ENCODE results near the gene CAPN10.

Gene CAPN10

GRCh38 chr2:240628808-240629618 lies 42.5 kb downstream of the CAPN10 start:
- no peak overlapping the region for H3K27ac ChIP-seq
- no peaks in the 10 kb centered on the region for H3K36me3 ChIP-seq (ENCODE audit: insufficient read depth)
- no peaks in the 10 kb centered on the region for H3K27me3 ChIP-seq (ENCODE audit: insufficient read depth, low read depth)
- H2AFZ ChIP-seq (ENCODE audit: low read depth), result no peak overlapping the region
- H3K4me2 ChIP-seq, result no peak overlapping the region
- no peak overlapping the region for H3K9ac ChIP-seq
- TF ChIP-seq CTCF (conservative IDR thresholded peaks at IDR 0.05; ENCODE audit: low read depth, low read length), result no peak
- H3K4me3 ChIP-seq (IDR thresholded peaks at IDR 0.05; ENCODE audit: insufficient read depth, low read depth, low read length), result no peak overlapping the region
- H4K20me1 ChIP-seq (ENCODE audit: insufficient read depth), result no peaks in the 10 kb centered on the region
- H3K79me2 ChIP-seq (ENCODE audit: insufficient read depth, low read depth), result no peaks in the 10 kb centered on the region
- H3K4me1 ChIP-seq (ENCODE audit: low read depth, poor library complexity, severe bottlenecking), result no peaks in the 10 kb centered on the region

DNA sequence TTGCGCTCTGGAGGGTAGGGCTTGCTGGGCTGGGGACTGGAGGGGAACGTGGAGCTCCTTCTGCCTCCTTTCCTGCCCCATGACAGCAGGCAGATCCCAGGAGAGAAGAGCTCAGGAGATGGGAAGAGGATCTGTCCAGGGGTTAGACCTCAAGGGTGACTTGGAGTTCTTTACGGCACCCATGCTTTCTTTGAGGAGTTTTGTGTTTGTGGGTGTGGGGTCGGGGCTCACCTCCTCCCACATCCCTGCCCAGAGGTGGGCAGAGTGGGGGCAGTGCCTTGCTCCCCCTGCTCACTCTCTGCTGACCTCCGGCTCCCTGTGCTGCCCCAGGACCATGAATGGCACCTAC lies 43.1 kb downstream of the CAPN10 start:
- no peaks in the 10 kb centered on the region for H3K27me3 ChIP-seq (ENCODE audit: insufficient read depth, low read depth)
- no peak overlapping the region for H3K4me3 ChIP-seq (IDR thresholded peaks at IDR 0.05; ENCODE audit: insufficient read depth, low read depth, low read length)
- no peak for TF ChIP-seq CTCF (conservative IDR thresholded peaks at IDR 0.05; ENCODE audit: low read depth, low read length)

DNA sequence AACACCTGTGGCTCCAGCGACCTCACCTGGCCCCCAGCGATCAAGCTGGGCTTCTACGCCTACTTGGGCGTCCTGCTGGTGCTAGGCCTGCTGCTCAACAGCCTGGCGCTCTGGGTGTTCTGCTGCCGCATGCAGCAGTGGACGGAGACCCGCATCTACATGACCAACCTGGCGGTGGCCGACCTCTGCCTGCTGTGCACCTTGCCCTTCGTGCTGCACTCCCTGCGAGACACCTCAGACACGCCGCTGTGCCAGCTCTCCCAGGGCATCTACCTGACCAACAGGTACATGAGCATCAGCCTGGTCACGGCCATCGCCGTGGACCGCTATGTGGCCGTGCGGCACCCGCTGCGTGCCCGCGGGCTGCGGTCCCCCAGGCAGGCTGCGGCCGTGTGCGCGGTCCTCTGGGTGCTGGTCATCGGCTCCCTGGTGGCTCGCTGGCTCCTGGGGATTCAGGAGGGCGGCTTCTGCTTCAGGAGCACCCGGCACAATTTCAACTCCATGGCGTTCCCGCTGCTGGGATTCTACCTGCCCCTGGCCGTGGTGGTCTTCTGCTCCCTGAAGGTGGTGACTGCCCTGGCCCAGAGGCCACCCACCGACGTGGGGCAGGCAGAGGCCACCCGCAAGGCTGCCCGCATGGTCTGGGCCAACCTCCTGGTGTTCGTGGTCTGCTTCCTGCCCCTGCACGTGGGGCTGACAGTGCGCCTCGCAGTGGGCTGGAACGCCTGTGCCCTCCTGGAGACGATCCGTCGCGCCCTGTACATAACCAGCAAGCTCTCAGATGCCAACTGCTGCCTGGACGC lies 43.6 kb downstream of the CAPN10 start:
- TF ChIP-seq CTCF (conservative IDR thresholded peaks at IDR 0.05; ENCODE audit: low read depth, low read length), result no peak
- no peak overlapping the region for H3K9ac ChIP-seq
- H3K4me1 ChIP-seq (ENCODE audit: low read depth, poor library complexity, severe bottlenecking), result no peaks in the 10 kb centered on the region
- no peak overlapping the region for H3K4me2 ChIP-seq
- no peaks in the 10 kb centered on the region for H3K79me2 ChIP-seq (ENCODE audit: insufficient read depth, low read depth)
- H2AFZ ChIP-seq (ENCODE audit: low read depth), result no peak overlapping the region
- no peak overlapping the region for H3K27ac ChIP-seq
- H4K20me1 ChIP-seq (ENCODE audit: insufficient read depth), result no peaks in the 10 kb centered on the region
- H3K4me3 ChIP-seq (IDR thresholded peaks at IDR 0.05; ENCODE audit: insufficient read depth, low read depth, low read length), result no peak overlapping the region
- H3K36me3 ChIP-seq (ENCODE audit: insufficient read depth), result no peaks in the 10 kb centered on the region
- H3K27me3 ChIP-seq (ENCODE audit: insufficient read depth, low read depth), result no peaks in the 10 kb centered on the region

More for the DNA sequence above, 43.1 kb downstream of the CAPN10 start:
- no peak overlapping the region for H3K4me2 ChIP-seq
- H2AFZ ChIP-seq (ENCODE audit: low read depth), result no peak overlapping the region
- H4K20me1 ChIP-seq (ENCODE audit: insufficient read depth), result no peaks in the 10 kb centered on the region
- no peaks in the 10 kb centered on the region for H3K4me1 ChIP-seq (ENCODE audit: low read depth, poor library complexity, severe bottlenecking)
- no peaks in the 10 kb centered on the region for H3K79me2 ChIP-seq (ENCODE audit: insufficient read depth, low read depth)
- H3K9ac ChIP-seq, result no peak overlapping the region
- no peaks in the 10 kb centered on the region for H3K36me3 ChIP-seq (ENCODE audit: insufficient read depth)
- no peak overlapping the region for H3K27ac ChIP-seq

DNA sequence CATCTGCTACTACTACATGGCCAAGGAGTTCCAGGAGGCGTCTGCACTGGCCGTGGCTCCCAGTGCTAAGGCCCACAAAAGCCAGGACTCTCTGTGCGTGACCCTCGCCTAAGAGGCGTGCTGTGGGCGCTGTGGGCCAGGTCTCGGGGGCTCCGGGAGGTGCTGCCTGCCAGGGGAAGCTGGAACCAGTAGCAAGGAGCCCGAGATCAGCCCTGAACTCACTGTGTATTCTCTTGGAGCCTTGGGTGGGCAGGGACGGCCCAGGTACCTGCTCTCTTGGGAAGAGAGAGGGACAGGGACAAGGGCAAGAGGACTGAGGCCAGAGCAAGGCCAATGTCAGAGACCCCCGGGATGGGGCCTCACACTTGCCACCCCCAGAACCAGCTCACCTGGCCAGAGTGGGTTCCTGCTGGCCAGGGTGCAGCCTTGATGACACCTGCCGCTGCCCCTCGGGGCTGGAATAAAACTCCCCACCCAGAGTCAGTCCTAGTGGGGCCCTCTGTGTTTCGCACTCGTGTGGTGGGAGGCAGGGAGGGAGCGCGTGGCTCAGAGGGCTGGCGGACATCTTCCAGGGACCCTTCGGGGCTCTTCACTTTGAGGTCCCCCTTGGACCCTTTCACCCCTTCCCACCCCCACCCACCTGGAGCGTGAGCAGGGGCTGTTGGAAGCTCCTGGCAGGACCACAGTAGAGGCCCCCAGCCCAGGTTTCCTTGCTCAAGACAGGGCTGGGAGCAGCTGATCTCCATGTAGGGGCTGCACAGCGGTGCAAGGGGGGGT lies 44.4 kb downstream of the CAPN10 start:
- H3K36me3 ChIP-seq (ENCODE audit: insufficient read depth), result no peaks in the 10 kb centered on the region
- no peak overlapping the region for H3K4me2 ChIP-seq
- H2AFZ ChIP-seq (ENCODE audit: low read depth), result no peak overlapping the region
- no peaks in the 10 kb centered on the region for H3K79me2 ChIP-seq (ENCODE audit: insufficient read depth, low read depth)
- no peaks in the 10 kb centered on the region for H3K27me3 ChIP-seq (ENCODE audit: insufficient read depth, low read depth)
- no peaks in the 10 kb centered on the region for H3K4me1 ChIP-seq (ENCODE audit: low read depth, poor library complexity, severe bottlenecking)
- no peaks in the 10 kb centered on the region for H4K20me1 ChIP-seq (ENCODE audit: insufficient read depth)
- H3K4me3 ChIP-seq (IDR thresholded peaks at IDR 0.05; ENCODE audit: insufficient read depth, low read depth, low read length), result no peak overlapping the region
- H3K27ac ChIP-seq, result no peak overlapping the region
- no peak overlapping the region for H3K9ac ChIP-seq
- no peak for TF ChIP-seq CTCF (conservative IDR thresholded peaks at IDR 0.05; ENCODE audit: low read depth, low read length)

Measured in KMS-11 (cell line).